ENCODE data around the gene OR10AG1. TPM values are rescaled to one million over a fixed set of nuclear protein-coding genes. Genes with fewer than 3 reads are reported as not detected.
A peak's percentile ranks its signal among the peaks of the same experiment; 100 is the strongest.

The OR10AG1 gene
- total RNA-seq, 1 donor from 2014 or later = not detected

GRCh38 chr11:55966391-55966790 lies 3.4 kb downstream of the OR10AG1 start:
- TF ChIP-seq CTCF (IDR thresholded peaks at IDR 0.05; ENCODE audit: insufficient read depth, low read length, severe bottlenecking) = no peak
- no peak for FAIRE-seq
- Histone ChIP-seq H3K4me3 (ENCODE audit: low read depth, low read length) (no peak overlapping the region), H3K36me3 (ENCODE audit: control insufficient read depth, insufficient read depth, low read length) (no peaks in the 10 kb centered on the region), H3K27me3 (ENCODE audit: control insufficient read depth, insufficient read depth, low read length) (no peaks in the 10 kb centered on the region)
- peak; percentile 12 for DNase-seq (ENCODE audit: low read depth)

GRCh38 chr11:55956521-55956920 lies 13.2 kb downstream of the OR10AG1 start:
- H3K4me3 ChIP-seq (ENCODE audit: low read depth, low read length) = no peak overlapping the region
- H3K36me3 ChIP-seq (ENCODE audit: control insufficient read depth, insufficient read depth, low read length) = no peaks in the 10 kb centered on the region
- FAIRE-seq = no peak
- no peak for TF ChIP-seq CTCF (IDR thresholded peaks at IDR 0.05; ENCODE audit: insufficient read depth, low read length, severe bottlenecking)
- DNase-seq (ENCODE audit: low read depth) = no peak
- no peaks in the 10 kb centered on the region for H3K27me3 ChIP-seq (ENCODE audit: control insufficient read depth, insufficient read depth, low read length)

DNA sequence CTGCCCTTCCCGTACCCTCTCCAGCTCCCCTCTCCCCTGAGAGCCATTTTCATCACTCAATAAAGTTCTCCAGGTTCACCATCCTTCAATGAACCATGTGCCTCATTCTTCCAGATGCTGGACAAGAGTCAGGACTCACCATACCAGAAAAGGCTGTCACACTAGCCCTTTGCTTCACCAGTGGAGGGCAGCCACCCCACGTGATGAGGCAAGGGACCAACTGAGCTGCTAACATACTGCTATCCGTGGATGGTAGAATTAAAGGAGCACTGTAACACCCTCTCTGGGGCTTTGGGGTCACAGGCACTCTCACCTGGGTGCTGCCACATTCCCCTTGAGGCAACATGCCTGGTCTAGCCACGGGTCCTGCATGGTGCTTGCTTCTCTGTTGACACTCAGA lies 20.4 kb downstream of the OR10AG1 start:
- Histone ChIP-seq H3K4me3 (ENCODE audit: low read depth, low read length) (no peak overlapping the region), H3K36me3 (ENCODE audit: control insufficient read depth, insufficient read depth, low read length) (no peaks in the 10 kb centered on the region), H3K27me3 (ENCODE audit: control insufficient read depth, insufficient read depth, low read length) (no peaks in the 10 kb centered on the region)
- no peak for TF ChIP-seq CTCF (IDR thresholded peaks at IDR 0.05; ENCODE audit: insufficient read depth, low read length, severe bottlenecking)
- DNase-seq (ENCODE audit: low read depth) (no peak), FAIRE-seq (no peak)

GRCh38 chr11:55942785-55943392 lies 26.9 kb downstream of the OR10AG1 start:
- peak; percentile 32 for TF ChIP-seq CTCF (IDR thresholded peaks at IDR 0.05; ENCODE audit: insufficient read depth, low read length, severe bottlenecking)
- H3K27me3 ChIP-seq (ENCODE audit: control insufficient read depth, insufficient read depth, low read length) = no peaks in the 10 kb centered on the region
- no peak overlapping the region for H3K4me3 ChIP-seq (ENCODE audit: low read depth, low read length)
- no peaks in the 10 kb centered on the region for H3K36me3 ChIP-seq (ENCODE audit: control insufficient read depth, insufficient read depth, low read length)
- FAIRE-seq (no peak), DNase-seq (ENCODE audit: low read depth) (peak; percentile 61)

DNA sequence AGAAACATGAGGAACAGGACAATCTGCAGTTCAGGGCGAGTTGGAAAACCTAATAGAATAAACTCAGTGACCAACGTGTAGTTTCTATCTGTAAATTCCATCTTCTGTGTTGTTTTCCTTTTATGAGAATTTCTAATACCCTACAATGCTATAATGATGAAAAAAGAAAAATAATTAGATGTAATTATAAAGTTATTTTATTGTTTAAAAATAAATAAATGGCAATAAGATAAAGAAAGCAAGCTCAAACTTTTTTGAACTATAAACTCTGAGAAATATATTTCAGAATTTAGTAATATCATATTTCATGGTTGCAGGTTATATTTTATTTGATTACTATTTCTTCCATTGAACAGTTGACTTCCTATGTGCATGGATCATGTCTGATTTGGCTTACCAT lies 33.4 kb downstream of the OR10AG1 start, which contains the start of gene OR5I1:
Gene OR5I1 (minus strand): TSS at position 101 of the 400 bp plus-strand sequence. CDS start 0 bp downstream, at position 101.
- DNase-seq (ENCODE audit: low read depth) (no peak), FAIRE-seq (no peak)
- Histone ChIP-seq H3K36me3 (ENCODE audit: control insufficient read depth, insufficient read depth, low read length) (no peaks in the 10 kb centered on the region), H3K27me3 (ENCODE audit: control insufficient read depth, insufficient read depth, low read length) (no peaks in the 10 kb centered on the region), H3K4me3 (ENCODE audit: low read depth, low read length) (no peak within 1 kb of the TSS)
- TF ChIP-seq CTCF (IDR thresholded peaks at IDR 0.05; ENCODE audit: insufficient read depth, low read length, severe bottlenecking) = no peak

DNA sequence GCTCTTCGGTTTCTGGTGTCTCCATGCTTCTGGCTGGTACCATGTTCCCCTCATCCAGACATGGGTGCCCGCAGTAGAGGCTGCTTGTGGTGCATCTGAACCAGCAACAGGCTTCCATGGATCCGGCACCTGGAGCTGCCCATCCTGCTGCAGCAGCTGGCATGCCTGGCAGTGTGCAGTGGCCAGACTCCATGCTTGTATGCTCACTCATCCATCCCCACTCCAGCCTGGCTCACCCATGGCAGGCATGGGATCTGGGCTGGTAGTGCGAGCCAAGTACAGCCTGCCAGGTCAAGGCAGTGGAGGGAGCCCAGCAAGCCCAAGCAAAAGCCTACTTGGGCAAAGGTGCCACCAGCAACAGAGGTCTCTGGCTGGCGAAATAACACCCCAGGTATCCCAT lies 49.2 kb downstream of the OR10AG1 start:
- no peak overlapping the region for H3K4me3 ChIP-seq (ENCODE audit: low read depth, low read length)

More for the DNA sequence above, 49.2 kb downstream of the OR10AG1 start:
- DNase-seq (ENCODE audit: low read depth) (no peak), FAIRE-seq (no peak)
- TF ChIP-seq CTCF (IDR thresholded peaks at IDR 0.05; ENCODE audit: insufficient read depth, low read length, severe bottlenecking) = no peak
- H3K27me3 ChIP-seq (ENCODE audit: control insufficient read depth, insufficient read depth, low read length) = no peaks in the 10 kb centered on the region
- H3K36me3 ChIP-seq (ENCODE audit: control insufficient read depth, insufficient read depth, low read length) = no peaks in the 10 kb centered on the region
